IMR-90 (cell line): Measurements from ENCODE around the gene TTI1. TPM values are rescaled to one million over a fixed set of nuclear protein-coding genes. Genes with fewer than 3 reads are reported as not detected.

Experiments used
- ATAC-seq: fragments of 200-7000 bp; cut with Tn5 transposase; 2 replicates; pipeline ENCODE4 v1.9.1; 2020; ENCODE audit warnings: low read depth, mild to moderate bottlenecking, moderate library complexity
- BruUV-seq: library from RNA; stranded (reverse); fragments of 400-500 nt; replicated peaks from 2 replicates; lab custom pipeline; 2021; lab: Mats Ljungman, UMichigan
- CTCF ChIA-PET: fragments of 300-600 bp; formaldehyde crosslinking; extraction: SDS; loops from one replicate; lab custom pipeline; 2021; ENCODE audit warnings: antibody characterized with exemption; lab: Yijun Ruan, JAX
- POLR2A ChIA-PET: fragments of 300-600 bp; sonication (Branson Sonifier 250); formaldehyde crosslinking; loops from one replicate; lab custom pipeline; 2022; ENCODE audit warnings: antibody characterized with exemption; ENCODE audit not compliant: unreplicated experiment; lab: Charles Lee
- DNase-seq: peaks from one replicate; pipeline ENCODE4 v3.0.0; 2013
- H2AFZ ChIP-seq: replicated peaks from 2 replicates; pipeline ENCODE3; 2013; ENCODE audit warnings: low read length, mild to moderate bottlenecking; ENCODE audit not compliant: poor library complexity
- H2AK5ac ChIP-seq: 2 replicates; pipeline ENCODE4 v1.6.1; 2013; ENCODE audit warnings: low read depth, low read length, inconsistent platforms
- H2AK9ac ChIP-seq: replicated peaks from 2 replicates; pipeline ENCODE3; 2013; ENCODE audit warnings: mild to moderate bottlenecking, low read depth, low read length, moderate library complexity; ENCODE audit not compliant: poor library complexity
- H2BK120ac ChIP-seq: 2 replicates; pipeline ENCODE4 v1.6.1; 2013; ENCODE audit warnings: low read depth, low read length, inconsistent platforms
- H2BK15ac ChIP-seq: 3 replicates; pipeline ENCODE4 v1.6.1; 2013; ENCODE audit warnings: low read depth, low read length, inconsistent platforms
- H2BK20ac ChIP-seq: 2 replicates; pipeline ENCODE4 v1.6.1; 2013; ENCODE audit warnings: low read depth, mild to moderate bottlenecking, inconsistent platforms, low read length, moderate library complexity
- H2BK5ac ChIP-seq: 2 replicates; pipeline ENCODE4 v1.6.1; 2013; ENCODE audit warnings: mild to moderate bottlenecking, low read depth, low read length, inconsistent platforms; ENCODE audit not compliant: poor library complexity, severe bottlenecking
- H3K14ac ChIP-seq: replicated peaks from 2 replicates; pipeline ENCODE4 v1.6.1; 2013; ENCODE audit warnings: low read depth, low read length, inconsistent platforms
- H3K18ac ChIP-seq: 2 replicates; pipeline ENCODE4 v1.6.1; 2013; ENCODE audit warnings: low read depth, low read length, control low read depth
- H3K23ac ChIP-seq: 2 replicates; pipeline ENCODE4 v1.6.1; 2013; ENCODE audit warnings: low read depth, low read length, inconsistent platforms
- H3K27ac ChIP-seq: 2 replicates; pipeline ENCODE4 v1.5.1; 2013; ENCODE audit warnings: mild to moderate bottlenecking, control low read depth, low read length; ENCODE audit not compliant: insufficient read depth
- H3K27me3 ChIP-seq: 2 replicates; pipeline ENCODE4 v1.6.1; 2013; ENCODE audit warnings: low read length; ENCODE audit not compliant: control insufficient read depth, insufficient read depth
- H3K36me3 ChIP-seq: 2 replicates; pipeline ENCODE4 v1.6.1; 2013; ENCODE audit warnings: low read length, mixed read lengths; ENCODE audit not compliant: control insufficient read depth, insufficient read depth
- H3K4ac ChIP-seq: 2 replicates; pipeline ENCODE4 v1.6.1; 2013; ENCODE audit warnings: low read depth, low read length, inconsistent platforms
- H3K4me1 ChIP-seq: 2 replicates; pipeline ENCODE4 v1.6.1; 2013; ENCODE audit warnings: low read length, mixed read lengths; ENCODE audit not compliant: control insufficient read depth, insufficient read depth
- H3K4me2 ChIP-seq: 2 replicates; pipeline ENCODE4 v1.6.1; 2013; ENCODE audit warnings: low read depth, mild to moderate bottlenecking, control low read depth, low read length, moderate library complexity
- H3K4me3 ChIP-seq: 2 replicates; pipeline ENCODE4 v1.5.1; 2013; ENCODE audit warnings: low read depth, mild to moderate bottlenecking, control low read depth, low read length, moderate library complexity; ENCODE audit not compliant: insufficient read depth
- H3K56ac ChIP-seq: 2 replicates; pipeline ENCODE4 v1.6.1; 2013; ENCODE audit warnings: low read length, inconsistent platforms; ENCODE audit not compliant: insufficient read depth; ENCODE audit errors: extremely low read depth
- H3K79me1 ChIP-seq, 2 experiments: 2 replicates each; pipeline ENCODE4 v1.6.1; 2013; ENCODE audit warnings: low read length in 2 of 2, inconsistent platforms in 1 of 2, low read depth in 1 of 2
- H3K9ac ChIP-seq: 2 replicates; pipeline ENCODE4 v1.6.1; 2013; ENCODE audit warnings: low read depth, low read length, control low read depth
- H3K9me1 ChIP-seq: 2 replicates; pipeline ENCODE4 v1.6.1; 2013; ENCODE audit warnings: low read length, inconsistent platforms; ENCODE audit not compliant: insufficient read depth
- H3K9me3 ChIP-seq: 2 replicates; pipeline ENCODE4 v1.6.1; 2013; ENCODE audit warnings: low read length; ENCODE audit not compliant: control insufficient read depth, insufficient read depth
- H4K20me1 ChIP-seq: 2 replicates; pipeline ENCODE4 v1.6.1; 2013; ENCODE audit warnings: low read length, inconsistent platforms; ENCODE audit not compliant: insufficient read depth
- H4K5ac ChIP-seq: 2 replicates; pipeline ENCODE4 v1.6.1; 2013; ENCODE audit warnings: mild to moderate bottlenecking, low read depth, low read length, control low read depth
- H4K8ac ChIP-seq, 2 experiments: 2 replicates each; pipeline ENCODE4 v1.6.1; 2013; ENCODE audit warnings: low read depth in 2 of 2, low read length in 2 of 2, control low read depth in 1 of 2, inconsistent platforms in 1 of 2
- H4K91ac ChIP-seq: 2 replicates; pipeline ENCODE4 v1.6.1; 2013; ENCODE audit warnings: low read depth, low read length, inconsistent platforms; ENCODE audit not compliant: insufficient read depth
- BHLHE40 ChIP-seq: fragments of 150-350 bp; IDR thresholded peaks from 2 replicates; pipeline ENCODE4 v1.6.1; 2016; ENCODE audit warnings: mild to moderate bottlenecking, low read depth, low read length
- CEBPB ChIP-seq: IDR thresholded peaks from 2 replicates; pipeline ENCODE4 v1.6.1; 2012; ENCODE audit warnings: low read depth, low read length, improper control_type of control experiment
- MAFK ChIP-seq: IDR thresholded peaks from 2 replicates; pipeline ENCODE4 v1.6.1; 2012; ENCODE audit warnings: low read depth, low read length, improper control_type of control experiment
- MAZ ChIP-seq: IDR thresholded peaks from 2 replicates; pipeline ENCODE4 v1.6.1; 2012; ENCODE audit warnings: low read depth, mild to moderate bottlenecking, low read length, improper control_type of control experiment, moderate library complexity, borderline replicate concordance
- RCOR1 ChIP-seq: IDR thresholded peaks from 2 replicates; pipeline ENCODE4 v1.6.1; 2012; ENCODE audit warnings: mild to moderate bottlenecking, low read length, improper control_type of control experiment; ENCODE audit not compliant: insufficient replicate concordance
- SMC3 ChIP-seq: fragments of 150-350 bp; IDR thresholded peaks from 2 replicates; pipeline ENCODE4 v1.6.1; 2016; ENCODE audit warnings: low read depth, mild to moderate bottlenecking, antibody characterized with exemption, low read length, moderate library complexity
- USF2 ChIP-seq: fragments of 150-350 bp; IDR thresholded peaks from 2 replicates; pipeline ENCODE4 v1.6.1; 2017; ENCODE audit warnings: mild to moderate bottlenecking, antibody characterized with exemption, low read length, low read depth
- WGBS, 2 experiments: methylation state at CpG; one replicate each; pipeline versions ENCODE4 v1.1.5 to v1.1.7; 2013; ENCODE audit warnings: missing lambda C conversion rate in 2 of 2; ENCODE audit not compliant: insufficient read length in 1 of 2; ENCODE audit errors: extremely low coverage in 2 of 2; 5-methylcytosine and 5-hydroxymethylcytosine counted together
- dilution Hi-C: fragments of 300-500 bp; cut with HindIII; formaldehyde crosslinking; loops from one replicate; pipeline ENCODE4 v1.14.3; 2018; ENCODE audit warnings: low sequenced_read_pairs; ENCODE audit not compliant: unreplicated experiment
- in situ Hi-C: fragments of 300-500 bp; cut with MboI; formaldehyde crosslinking; loops from 3 replicates; pipeline ENCODE4 v1.14.3; 2019; ENCODE audit warnings: low sequenced_read_pairs, inconsistent platforms, mixed read lengths
- intact Hi-C: fragments of 100-400 bp; cut with micrococcal nuclease; formaldehyde crosslinking; loops from 2 replicates; pipeline ENCODE4 v1.10.0; 2022
- polyA plus RNA-seq, 3 experiments: library from polyadenylated mRNA; depleted of rRNA; stranded (reverse); fragments of >200 nt; gene quantifications; 2 replicates each; pipeline ENCODE4 v1.2.3, GENCODE V29; 2012; ENCODE audit warnings: low replicate concordance in 1 of 3
- total RNA-seq: library from RNA; depleted of rRNA; stranded (reverse); fragments of >200 nt; gene quantifications from 2 replicates; pipeline ENCODE4 v1.2.3, GENCODE V29; 2012

TTI1 gene
- total and polyA plus RNA-seq, 2 of the 4 experiments (the other 2 are of a cell fraction) = 12.5 to 17.6 TPM

GRCh38 chr20:37940858-37941257 is 92.4 kb downstream of the TTI1 start:
- in situ Hi-C loops (no loop called here), dilution Hi-C loops (no loop called here)
- H4K5ac ChIP-seq = no peak overlapping the region

More at GRCh38 chr20:37940858-37941257, 92.4 kb downstream of the TTI1 start:
- no peak overlapping the region for H3K4ac ChIP-seq
- H3K79me1 ChIP-seq = no peaks in the 10 kb centered on the region
- no TSS peak for BruUV-seq
- H4K8ac ChIP-seq = no peak overlapping the region
- no peak overlapping the region for H2AFZ ChIP-seq
- no peak for TF ChIP-seq BHLHE40
- no peak for TF ChIP-seq MAZ
- TF ChIP-seq RCOR1 = no peak
- no peak for TF ChIP-seq MAFK
- TF ChIP-seq USF2 = no peak
- no peak for TF ChIP-seq SMC3
- no peak for TF ChIP-seq CEBPB
- H3K27ac ChIP-seq = no peak overlapping the region
- ChIA-PET POLR2A (no interaction called here), CTCF (no interaction called here)
- H4K20me1 ChIP-seq = no peaks in the 10 kb centered on the region
- no peak overlapping the region for H2BK120ac ChIP-seq
- DNase-seq = no peak
- no peaks in the 10 kb centered on the region for H3K36me3 ChIP-seq
- H3K14ac ChIP-seq = no peak overlapping the region
- no peak overlapping the region for H3K56ac ChIP-seq
- H3K9me1 ChIP-seq = no peaks in the 10 kb centered on the region
- H3K18ac ChIP-seq = no peak overlapping the region
- intact Hi-C loops = no loop called here
- no peaks in the 10 kb centered on the region for H3K9me3 ChIP-seq
- no peak overlapping the region for H2BK20ac ChIP-seq
- H3K27me3 ChIP-seq = peaks cover 15% of the 10 kb centered on the region; the same call in 1 of the 2 replicates
- no peak overlapping the region for H2AK5ac ChIP-seq
- no peak overlapping the region for H3K4me2 ChIP-seq
- no peak overlapping the region for H3K9ac ChIP-seq
- H2AK9ac ChIP-seq = no peak overlapping the region
- no CpG with 5 or more reads among the region's 6 CpGs for WGBS, 2 experiments
- H3K4me3 ChIP-seq = no peak overlapping the region
- H4K91ac ChIP-seq = no peak overlapping the region
- no peaks in the 10 kb centered on the region for H3K4me1 ChIP-seq
- ATAC-seq = no peak
- no peak overlapping the region for H2BK15ac ChIP-seq
- H2BK5ac ChIP-seq = no peak overlapping the region
- no peak overlapping the region for H3K23ac ChIP-seq
